Measurements from ENCODE around the gene AK1. TPM values are rescaled to one million over a fixed set of nuclear protein-coding genes. Genes with fewer than 3 reads are reported as not detected.
A peak's percentile ranks its signal among the peaks of the same experiment; 100 is the strongest.

AK1 gene
- total RNA-seq, 1 donor from 2014 or later: 777 TPM

GRCh38 chr9:127909839-127910273, 32.4 kb upstream of the AK1 start:
- DNase-seq (ENCODE audit: low read depth): no peak

GRCh38 chr9:127908660-127908926, 31.1 kb upstream of the AK1 start:
- DNase-seq (ENCODE audit: low read depth): no peak

GRCh38 chr9:127907867-127908659, 30.6 kb upstream of the AK1 start:
- no peak for DNase-seq (ENCODE audit: low read depth)

DNA sequence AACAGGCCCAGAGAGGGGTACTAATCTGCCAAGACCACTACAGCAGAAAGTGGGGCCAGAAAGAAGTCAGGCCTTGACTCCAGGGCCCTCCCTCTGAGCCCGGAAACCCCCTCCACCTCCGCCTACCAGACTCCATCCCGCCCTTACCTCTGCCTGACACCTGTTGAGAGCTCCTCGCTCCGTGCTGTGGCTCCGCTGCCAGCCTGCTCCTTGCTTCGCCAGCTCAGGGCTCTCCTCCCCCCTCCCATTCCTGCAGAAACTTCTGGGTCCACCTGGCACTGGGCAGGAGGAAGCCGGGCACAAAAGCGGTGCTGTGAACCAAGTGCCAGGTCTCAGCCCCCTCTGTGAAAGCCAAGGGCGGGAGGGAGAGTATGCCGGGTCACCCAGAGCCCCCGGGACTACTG, 28.3 kb upstream of the AK1 start:
- DNase-seq (ENCODE audit: low read depth): no peak

DNA sequence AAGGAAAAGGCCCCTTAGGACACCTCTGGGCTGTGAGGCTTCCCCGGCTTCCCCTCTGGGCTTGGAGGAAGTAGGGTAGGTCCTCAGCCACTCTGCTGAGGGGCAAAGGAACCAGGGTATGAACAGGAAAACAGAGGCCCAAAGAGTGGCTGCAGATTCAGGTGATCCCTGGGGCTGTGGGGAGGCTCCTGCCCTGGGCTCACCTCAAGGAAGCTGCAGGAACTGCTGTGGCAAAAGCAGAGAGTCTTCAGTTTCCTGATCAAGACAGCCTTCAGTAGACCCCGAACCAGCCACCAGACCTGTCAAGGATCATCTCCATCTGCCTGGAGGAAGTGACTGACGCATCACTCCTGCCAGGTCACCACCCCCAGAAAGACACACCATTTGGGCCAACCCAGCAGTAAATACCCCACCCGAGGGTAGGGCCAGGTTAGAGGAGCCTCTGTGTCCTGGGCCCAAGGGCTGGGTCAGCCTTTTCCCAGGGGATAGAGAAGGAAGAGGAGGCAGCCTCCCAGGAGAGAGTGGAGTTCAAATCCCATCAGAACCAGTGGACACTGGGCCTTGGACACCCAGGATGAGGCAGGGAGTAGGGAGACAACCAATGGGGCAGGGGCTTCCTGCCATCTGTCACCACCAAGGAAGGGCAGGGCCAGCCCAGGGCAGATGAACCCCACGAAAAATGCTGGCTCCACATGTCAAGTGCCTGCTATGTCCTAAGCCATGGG, 27.7 kb upstream of the AK1 start:
- DNase-seq (ENCODE audit: low read depth): no peak

DNA sequence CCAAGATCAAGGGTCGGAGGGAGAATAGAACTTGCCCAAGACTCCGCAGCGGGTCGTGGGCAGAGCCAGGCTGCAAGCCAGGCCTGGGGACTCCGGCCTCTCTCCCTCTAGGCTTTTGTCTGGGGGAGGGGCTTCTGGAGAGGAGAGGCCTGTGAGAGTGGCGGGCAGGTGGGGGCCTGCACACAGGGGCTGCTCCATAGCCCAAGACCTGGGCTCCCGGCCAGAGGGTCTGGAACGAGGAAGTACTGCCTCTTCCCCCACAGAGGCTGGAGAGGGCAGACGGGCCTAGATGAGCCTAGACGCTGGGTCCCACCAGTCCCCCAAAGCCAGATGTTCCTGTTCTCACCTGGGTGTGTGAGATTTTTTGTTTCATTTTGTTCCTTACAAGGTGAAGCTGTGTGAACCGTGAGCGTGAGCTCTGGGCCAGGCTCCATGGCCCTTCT, 27.1 kb upstream of the AK1 start:
- DNase-seq (ENCODE audit: low read depth): no peak

DNA sequence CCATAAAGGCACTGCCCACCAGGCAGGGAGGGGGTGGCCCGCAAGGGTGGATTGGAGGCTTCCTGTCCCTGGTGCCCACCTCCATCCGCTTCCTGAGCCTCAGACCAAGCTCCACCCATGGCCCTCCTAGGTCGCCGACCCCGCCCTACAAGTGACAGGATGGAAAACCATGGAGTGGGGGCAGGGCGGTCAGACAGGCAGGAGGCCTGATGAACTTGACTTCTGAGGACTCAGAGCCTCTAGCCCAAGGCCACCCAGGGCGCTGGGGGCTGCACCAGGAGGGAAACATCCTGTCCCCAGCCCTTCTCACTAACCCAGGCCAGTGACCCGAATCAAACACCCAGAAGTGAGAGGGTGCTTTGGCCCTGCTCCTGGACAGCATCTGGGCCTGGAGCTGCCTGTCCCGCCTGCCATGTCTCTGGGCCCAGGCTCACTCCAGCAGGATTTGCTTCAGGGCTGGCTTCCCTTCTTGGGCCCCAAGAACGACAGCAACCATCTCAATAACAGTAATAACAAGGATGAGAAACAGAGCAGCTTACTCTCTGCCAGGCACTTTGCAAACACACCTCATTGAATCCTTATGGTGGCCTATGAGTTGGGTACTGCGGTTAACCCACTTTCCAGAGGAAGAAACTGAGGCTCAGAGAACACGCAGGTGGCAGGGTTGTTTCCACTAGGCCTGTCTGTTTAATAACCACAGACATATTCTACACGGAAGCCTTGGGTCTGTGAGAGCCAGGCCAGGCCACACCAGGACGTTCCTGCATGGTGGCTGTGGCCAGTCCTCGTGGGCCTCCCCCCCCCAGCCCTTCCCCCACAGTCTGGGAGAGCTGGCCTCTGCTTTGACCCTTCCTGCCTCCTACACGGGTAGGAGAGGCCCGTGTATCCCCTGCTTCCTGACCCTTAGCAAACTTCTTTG, 26.3 kb upstream of the AK1 start:
- DNase-seq (ENCODE audit: low read depth): no peak

DNA sequence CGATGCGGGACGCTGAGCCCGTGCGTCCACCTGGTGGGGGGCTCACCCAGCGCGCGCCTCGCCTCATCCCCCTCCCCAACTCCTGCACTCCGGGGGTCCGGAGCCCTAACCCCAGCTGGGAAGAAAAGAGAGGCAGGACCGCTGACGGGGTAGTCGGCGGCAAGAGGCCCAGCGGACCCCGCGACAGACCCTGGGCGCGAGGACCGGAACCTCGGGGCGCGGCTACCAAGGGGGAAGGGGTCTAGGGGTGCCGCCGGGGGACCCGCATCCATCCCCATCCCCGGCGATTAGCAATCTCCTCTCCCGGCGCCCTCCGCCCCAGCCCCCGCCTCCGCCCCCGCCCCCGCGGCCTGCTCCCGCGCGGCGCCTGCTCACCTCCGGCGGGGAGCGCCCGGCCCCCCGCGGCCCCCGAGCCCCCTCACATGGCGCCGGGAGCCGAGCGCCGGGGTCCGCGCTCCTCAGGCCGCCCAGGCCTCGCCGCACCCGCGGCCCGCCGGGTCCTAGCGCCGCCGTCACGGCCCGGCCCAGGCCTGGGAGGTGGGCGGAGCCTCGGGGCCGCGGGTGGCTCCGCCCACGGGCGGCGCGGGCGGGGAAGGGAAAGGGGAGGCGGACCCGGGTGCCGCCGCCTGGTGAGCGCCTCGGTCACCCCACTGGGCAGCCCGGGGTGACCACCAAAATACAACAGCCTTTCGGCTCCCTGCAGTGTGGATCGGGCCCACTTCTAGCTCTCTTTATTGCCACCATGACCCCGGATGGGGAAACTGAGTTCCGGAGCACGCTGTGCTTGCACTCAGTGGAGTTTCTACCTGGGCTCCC, 21.9 kb upstream of the AK1 start, which contains the start of gene ST6GALNAC6:
ST6GALNAC6 (minus strand) TSS at position 476 of the 816 bp plus-strand sequence. CDS start 1,622 bp downstream, outside the sequence.
- DNase-seq (ENCODE audit: low read depth): peak; percentile 84

DNA sequence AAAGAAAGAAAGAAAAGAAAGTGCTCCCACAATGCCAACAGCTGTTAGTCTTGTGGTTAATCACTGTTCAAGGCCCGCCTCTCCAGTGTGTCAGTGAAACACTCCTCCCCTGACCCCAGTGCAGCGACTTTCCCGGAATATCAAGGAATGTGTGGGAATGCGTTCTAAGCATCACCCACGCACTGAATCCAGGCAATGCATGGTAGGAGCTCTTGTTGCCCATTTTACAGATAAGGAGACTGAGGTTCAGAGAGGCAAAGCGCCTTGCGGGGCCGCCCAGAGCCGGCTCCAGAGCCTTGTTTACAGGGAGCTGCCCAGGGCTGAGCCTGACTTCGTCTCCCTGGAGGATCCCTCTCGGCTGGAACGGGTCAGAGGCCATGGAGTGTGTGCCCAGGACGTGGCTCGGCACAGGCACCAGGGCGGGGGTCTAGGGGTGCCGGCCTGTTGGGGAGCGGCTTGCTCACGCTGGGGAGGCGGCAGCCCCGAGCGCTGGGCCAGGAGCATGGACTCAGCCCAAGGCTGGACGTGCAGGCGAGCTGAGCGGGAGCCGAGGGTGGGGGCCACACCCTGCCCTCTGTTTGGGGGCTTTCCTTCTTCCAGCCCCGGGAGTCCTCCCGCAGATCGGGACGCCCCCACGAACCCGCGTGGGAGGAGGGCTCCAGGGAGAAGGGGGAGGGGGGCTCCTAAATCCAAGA, 21.1 kb upstream of the AK1 start:
- DNase-seq (ENCODE audit: low read depth): peak; percentile 92

- DNase-seq (ENCODE audit: low read depth): peak; percentile 81
Measured at GRCh38 chr9:127897193-127897692, 19.8 kb upstream of the AK1 start.

DNA sequence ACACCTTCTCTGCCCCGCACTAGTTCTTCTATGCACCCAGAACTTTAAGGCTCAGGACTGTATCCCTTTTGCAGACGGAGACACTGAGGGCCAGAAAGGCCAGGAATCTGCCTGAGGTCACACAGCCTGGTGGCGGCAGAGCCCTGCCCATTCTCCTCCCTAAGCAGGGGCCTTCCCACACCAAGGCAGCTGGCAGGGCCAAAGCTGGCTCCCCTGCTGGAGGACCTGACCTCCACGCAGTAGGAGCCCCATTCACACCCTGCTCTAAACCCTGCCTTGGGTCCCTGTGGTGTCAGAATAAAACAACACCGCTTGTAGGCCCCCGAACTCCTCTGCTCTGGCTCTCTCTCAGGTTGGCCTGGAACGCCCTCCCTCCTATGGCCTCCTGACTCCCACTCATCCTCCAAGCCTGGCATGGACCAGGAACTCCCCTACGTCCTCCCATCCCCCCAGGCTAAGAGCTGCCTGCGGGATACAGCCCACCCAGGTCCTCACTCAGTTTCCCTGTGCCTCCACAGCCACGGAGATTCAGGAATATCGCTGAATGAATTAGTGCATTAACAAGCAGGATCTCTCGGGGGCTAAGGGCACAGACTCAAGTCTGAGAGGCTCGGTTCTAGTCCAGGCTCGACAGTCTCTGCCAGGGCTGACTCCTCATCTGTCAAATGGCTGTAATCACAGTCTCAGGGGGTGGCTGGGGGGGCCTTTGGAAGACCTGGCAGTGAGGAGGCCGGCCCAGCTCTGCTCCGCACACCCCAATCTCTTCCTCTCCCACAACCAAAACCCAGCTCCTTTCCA, 19.1 kb upstream of the AK1 start:
- no peak for DNase-seq (ENCODE audit: low read depth)

GRCh38 chr9:127895811-127896210, 18.3 kb upstream of the AK1 start:
- DNase-seq (ENCODE audit: low read depth): no peak

DNA sequence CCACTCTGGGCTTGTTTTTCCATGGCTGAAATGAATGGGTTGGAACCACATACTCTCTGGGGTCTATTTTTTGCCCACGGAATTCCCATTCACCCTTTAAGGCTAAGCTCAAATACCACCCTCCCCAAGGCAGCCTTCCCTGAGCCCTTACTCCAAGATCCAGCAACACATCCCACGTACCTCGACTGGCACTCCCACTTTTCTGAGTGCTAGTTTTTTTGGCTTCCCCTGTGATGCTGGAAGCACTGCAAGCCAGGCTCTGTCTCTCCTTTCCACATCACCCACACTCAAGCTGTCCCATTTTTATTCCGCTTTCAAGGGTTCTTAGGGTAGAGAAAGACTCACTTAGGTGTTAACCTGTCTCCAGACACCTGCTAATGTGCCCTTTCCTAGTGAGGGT, 15.9 kb upstream of the AK1 start:
- DNase-seq (ENCODE audit: low read depth): no peak

DNA sequence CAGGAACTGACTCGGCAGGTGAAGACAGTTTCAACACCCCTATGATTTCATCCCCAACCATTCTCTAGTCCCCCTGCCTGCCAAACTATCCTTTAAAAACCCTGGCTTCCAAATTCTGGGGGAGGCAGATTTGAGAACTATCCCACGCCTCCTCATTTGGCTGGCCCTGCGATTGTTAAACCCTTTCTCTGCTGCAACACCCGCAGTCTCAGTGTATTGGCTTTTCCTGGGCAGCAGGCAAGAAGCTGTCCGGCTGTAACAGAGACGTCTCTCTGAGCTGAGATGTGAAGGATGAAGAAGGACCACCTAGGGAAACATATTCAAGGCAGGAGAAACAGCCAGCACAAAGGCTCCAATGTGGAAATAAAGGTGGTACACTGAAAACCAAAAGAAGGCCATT, 15.4 kb upstream of the AK1 start:
- DNase-seq (ENCODE audit: low read depth): no peak

DNA sequence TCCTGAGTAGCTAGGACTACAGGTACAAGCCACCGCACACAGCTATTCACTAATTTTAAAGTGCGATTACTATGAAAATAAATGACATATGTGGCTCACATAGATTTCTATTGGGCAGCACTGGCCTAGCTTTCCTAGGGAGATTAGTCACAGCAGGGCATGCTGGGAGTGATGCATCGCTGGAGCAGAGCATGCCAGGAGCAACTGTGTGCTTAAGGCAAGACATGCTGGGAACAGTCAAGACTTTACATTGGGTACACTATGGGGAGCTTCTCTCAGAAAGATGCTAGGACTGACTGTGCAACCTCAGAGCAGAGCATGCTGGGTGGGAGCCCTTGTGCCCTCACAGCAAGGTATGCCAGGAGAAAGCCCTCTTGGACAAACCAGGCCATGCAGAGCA, 12.6 kb upstream of the AK1 start:
- no peak for DNase-seq (ENCODE audit: low read depth)

DNA sequence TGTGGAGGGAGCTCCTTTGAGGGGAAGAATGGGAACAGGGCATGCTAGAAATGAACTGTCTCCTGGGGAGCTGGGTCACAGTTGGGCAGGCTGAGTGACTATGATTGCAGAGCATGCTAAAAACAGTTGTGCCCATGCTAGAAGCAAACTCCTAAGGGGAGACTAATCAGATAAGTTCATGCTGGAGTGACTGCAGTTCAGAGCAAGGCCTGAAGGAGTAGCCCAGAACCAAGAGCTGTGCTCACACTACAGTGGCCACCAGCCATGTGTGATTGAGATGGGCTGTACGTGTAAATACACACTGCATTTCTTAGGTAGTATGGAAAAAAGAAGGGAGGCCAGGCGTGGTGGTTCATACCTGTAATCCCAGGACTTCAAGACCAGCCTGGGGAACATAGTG, 10.3 kb upstream of the AK1 start:
- DNase-seq (ENCODE audit: low read depth): no peak

- no peak for DNase-seq (ENCODE audit: low read depth)
Measured at GRCh38 chr9:127886401-127886972, 9.0 kb upstream of the AK1 start.

DNA sequence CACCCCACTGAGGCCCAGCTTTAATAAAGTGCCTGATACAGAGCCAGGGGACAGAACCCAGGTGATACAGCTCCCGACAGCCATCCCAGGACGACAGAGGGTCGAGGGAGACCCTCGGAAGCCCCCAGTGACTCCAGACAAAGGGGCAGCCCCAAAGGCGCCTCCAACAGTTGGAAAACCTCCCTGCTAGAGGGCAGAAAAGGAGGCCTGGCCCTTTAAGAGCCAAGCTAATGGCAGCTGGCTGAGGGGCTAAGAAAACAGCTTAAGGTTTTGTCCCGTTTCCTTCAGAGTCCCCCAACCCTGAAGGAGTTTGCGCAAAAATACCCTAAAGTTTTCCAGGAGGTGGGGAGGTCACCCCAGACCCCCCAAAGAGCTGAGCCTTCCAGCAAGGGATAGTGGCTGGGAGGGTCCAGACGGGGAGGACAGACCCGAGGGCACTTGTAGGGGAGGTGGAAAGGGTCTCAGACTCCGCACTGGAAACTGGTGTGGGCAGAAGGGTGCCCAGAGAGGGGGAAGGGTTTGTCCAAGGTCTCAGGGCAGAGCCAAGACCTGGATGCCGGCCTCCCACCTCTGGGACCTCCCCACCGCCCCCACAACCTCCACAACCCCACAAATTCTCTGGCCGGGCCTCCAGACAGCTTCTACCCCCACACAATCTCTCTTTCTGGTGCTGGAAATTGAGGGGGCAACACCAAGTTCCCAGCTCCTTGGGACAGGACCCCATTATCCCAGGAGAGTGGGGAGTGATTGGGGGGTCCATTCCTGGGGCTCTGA, 8.2 kb upstream of the AK1 start:
- no peak for DNase-seq (ENCODE audit: low read depth)

All from myocyte (in vitro differentiated cells).